CD1c-positive myeloid dendritic cell (primary cell): ENCODE data around the gene EXOC6B.

Experiments
- DNase-seq: peaks from one replicate; pipeline ENCODE4 v3.0.0-alpha.2; 2016; ENCODE audit errors: extremely low spot score

EXOC6B gene

GRCh38 chr2:72363406-72363805 is 462.4 kb downstream of the EXOC6B start:
- no peak for DNase-seq

GRCh38 chr2:72362733-72363132 is 463.1 kb downstream of the EXOC6B start:
- DNase-seq: no peak

- no peak for DNase-seq
Observed at GRCh38 chr2:72361521-72361920, 464.3 kb downstream of the EXOC6B start.

- DNase-seq: no peak
Observed at GRCh38 chr2:72361042-72361441, 464.8 kb downstream of the EXOC6B start.

- no peak for DNase-seq
Observed at GRCh38 chr2:72350852-72351251, 475.0 kb downstream of the EXOC6B start.

DNA sequence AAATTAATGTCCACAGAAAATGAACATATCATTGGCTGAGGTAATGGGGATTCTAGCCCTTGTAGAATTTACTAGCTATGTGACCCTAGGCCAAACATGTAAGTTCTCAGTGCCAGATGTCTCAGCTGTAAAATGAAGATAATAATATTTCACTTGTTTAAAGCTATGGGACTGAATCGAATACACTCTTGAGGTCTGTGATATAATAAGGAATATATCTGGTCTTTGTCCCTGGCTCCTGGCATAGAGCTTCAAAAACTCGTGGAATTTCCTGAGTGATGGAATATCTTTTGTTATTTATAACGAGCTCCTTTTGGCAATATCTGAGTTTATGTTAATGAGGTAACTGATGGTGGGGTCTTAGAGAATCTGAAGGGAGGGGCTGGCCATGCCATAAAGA is 476.8 kb downstream of the EXOC6B start:
- no peak for DNase-seq

GRCh38 chr2:72347081-72347480 is 478.8 kb downstream of the EXOC6B start:
- no peak for DNase-seq

GRCh38 chr2:72341639-72342038 is 484.2 kb downstream of the EXOC6B start:
- no peak for DNase-seq

GRCh38 chr2:72340665-72341064 is 485.2 kb downstream of the EXOC6B start:
- no peak for DNase-seq

- no peak for DNase-seq
Observed at GRCh38 chr2:72338076-72338475, 487.8 kb downstream of the EXOC6B start.

DNA sequence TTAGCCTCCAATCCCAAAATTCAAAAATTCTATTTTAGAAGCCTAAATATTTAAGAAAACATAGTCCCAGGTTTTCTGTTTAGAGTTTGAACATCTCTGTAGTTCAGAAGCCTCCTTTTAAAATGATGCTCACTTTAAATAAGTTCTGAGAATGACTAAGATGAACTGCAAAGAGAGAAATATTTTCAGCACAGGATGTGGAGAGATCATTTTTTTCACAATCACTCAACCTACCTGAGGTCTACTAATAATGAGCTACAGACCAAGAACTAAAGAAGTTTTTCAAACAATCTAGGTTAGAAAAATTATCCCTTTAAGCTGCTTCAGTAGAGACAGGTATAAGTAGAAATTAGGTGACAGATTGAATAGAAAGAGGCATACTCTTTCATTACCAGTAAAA is 493.1 kb downstream of the EXOC6B start:
- DNase-seq: no peak

GRCh38 chr2:72330652-72331051 is 495.2 kb downstream of the EXOC6B start:
- DNase-seq: no peak

GRCh38 chr2:72326759-72327158 is 499.1 kb downstream of the EXOC6B start:
- no peak for DNase-seq

DNA sequence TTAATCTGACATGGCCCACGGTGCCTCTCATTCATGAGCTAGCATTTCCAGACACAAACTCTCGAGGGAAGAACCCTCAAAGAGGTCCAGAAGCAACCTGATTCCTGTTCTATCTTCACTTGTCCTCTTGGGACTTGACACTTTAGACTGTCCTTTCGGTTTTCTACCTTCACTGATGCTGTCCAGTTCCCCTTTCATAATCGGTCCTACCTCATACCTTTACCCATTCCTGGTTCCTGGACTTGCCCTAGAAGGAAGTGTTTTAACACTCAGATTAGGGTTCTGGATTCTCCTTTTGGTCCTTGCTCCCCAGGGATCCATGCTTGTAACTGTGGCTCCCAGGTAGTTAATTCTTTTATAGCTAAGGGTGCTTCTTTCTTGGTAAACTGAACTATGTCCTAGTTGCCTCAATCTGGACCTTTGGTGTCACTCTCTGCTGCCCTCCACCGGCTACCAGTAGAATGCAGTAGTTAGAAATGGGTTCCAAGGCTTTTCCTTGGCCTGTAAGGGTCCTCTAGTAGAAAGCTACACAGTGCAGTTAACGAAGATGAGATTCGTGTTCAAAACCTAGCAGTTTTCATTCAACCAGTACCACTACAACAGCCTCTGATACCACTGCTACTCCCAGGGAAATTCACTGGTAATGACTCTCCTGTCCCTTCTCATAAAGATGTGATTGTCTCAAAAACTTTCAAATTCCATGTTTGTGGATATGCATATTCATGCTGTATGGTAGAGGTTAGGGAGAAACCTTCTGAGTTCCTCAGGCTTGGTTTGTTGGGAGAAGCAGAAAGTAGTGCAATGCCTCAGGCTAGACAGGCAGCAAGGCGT is 500.0 kb downstream of the EXOC6B start:
- DNase-seq: no peak

DNA sequence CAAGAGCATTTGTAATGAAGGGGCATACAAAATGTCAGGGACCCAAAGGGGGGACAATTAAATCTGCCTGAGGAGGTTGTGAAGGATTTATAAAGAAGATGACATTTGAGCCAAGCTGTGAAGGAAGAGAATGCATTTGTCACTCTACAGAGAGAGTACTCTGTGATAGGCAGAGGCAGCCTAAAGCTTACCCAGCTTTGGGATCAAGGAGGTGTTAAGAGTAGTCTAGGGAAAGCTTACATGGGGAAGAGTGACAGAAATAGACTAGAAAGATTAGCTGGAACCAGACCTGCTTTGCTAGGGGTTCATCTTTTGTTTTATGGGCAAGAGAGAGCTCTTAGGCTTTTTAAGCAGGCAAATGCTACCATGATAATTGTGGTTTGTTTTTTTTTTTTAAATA is 509.1 kb downstream of the EXOC6B start:
- no peak for DNase-seq

DNA sequence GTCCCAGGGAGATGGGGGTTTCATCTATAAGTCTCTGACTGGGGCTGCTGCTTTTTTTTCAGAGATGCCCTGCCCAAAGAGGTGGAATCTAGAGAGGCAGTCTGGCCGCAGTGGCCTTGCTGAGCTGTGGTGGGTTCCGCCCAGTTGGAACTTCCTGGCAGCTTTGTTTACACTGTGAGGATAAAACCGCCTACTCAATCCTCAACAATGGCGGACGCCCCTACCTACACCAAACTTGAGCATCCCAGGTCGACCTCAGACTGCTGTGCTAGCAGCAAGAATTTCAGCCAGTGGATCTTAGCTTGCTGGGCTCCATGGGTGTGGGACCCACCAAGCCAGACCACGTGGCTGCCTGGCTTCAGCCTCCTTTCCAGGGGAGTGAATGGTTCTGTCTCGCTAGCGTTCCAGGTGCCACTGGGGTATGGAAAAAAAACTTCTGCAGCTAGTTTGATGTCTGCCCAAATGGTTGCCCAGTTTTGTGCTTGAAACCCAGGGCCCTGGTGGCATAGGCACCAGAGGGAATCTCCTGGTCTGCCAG is 525.6 kb downstream of the EXOC6B start:
- DNase-seq: no peak

- DNase-seq: no peak
Observed at GRCh38 chr2:72293620-72294019, 532.2 kb downstream of the EXOC6B start.

DNA sequence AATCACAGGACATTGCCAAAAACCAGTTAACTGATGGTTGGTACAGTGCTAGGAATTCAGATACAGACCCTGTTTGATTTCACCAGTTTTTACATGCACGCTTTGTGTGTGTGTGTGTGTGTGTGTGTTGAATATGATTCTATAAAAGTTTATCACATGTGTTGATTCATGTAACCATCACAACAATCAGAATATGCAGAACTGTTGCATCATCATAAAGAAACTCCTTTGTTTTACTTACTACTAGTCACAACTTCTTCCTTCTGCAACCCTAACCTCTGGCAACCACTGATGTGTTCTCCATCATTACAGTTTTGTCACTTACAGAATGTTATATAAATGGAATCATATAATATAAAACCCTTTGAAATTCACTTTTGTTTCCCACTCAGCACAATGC is 533.4 kb downstream of the EXOC6B start:
- DNase-seq: no peak

- DNase-seq: no peak
Observed at GRCh38 chr2:72291059-72291458, 534.8 kb downstream of the EXOC6B start.

- DNase-seq: no peak
Observed at GRCh38 chr2:72289736-72290135, 536.1 kb downstream of the EXOC6B start.

- no peak for DNase-seq
Observed at GRCh38 chr2:72289283-72289682, 536.5 kb downstream of the EXOC6B start.

- no peak for DNase-seq
Observed at GRCh38 chr2:72278046-72278445, 547.8 kb downstream of the EXOC6B start.

- no peak for DNase-seq
Observed at GRCh38 chr2:72276876-72277275, 549.0 kb downstream of the EXOC6B start.

DNA sequence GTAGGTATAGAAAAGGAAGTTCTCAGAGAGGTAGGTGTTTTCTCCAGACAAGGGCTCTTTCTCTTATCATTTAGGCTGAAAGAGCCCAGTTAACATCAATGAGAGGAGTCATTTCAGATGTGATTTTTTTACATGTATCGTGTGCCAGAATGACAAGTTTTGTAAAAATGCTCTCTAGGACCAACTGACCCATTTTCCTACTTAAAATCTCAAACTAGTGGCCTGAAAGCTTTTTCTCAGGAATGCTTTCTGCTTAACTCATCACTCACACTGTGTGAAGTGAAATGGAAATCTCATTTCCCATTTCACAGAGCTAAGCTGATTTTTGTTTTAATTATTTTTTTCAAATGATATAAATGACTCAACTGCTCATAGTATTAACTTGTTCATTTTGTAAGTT is 549.5 kb downstream of the EXOC6B start:
- no peak for DNase-seq
